SK-N-SH treated with all-trans-retinoic acid at 6 μM for 48 hours (cell line): ENCODE results near the gene ERC1.

Experiments
- ATAC-seq: fragments of 200-7000 bp; cut with Tn5 transposase; 3 replicates; pipeline ENCODE4 v1.9.1; 2020; ENCODE audit warnings: mild to moderate bottlenecking, moderate library complexity
- ARNTL ChIP-seq: fragments of 450-650 bp; formaldehyde crosslinking; IDR thresholded peaks from 2 replicates; pipeline ENCODE4 v1.5.0; 2020; ENCODE audit warnings: low read depth, mild to moderate bottlenecking, moderate library complexity, borderline replicate concordance
- CREB5 ChIP-seq: fragments of 250-450 bp; sonication (Bioruptor Pico); IDR thresholded peaks from 2 replicates; pipeline ENCODE4 v1.5.1; 2020; ENCODE audit warnings: low read depth, mild to moderate bottlenecking, moderate library complexity
- CSDC2 ChIP-seq: fragments of 250-450 bp; sonication (Bioruptor Pico); IDR thresholded peaks from 2 replicates; pipeline ENCODE4 v1.5.0; 2020; ENCODE audit warnings: mild to moderate bottlenecking, moderate library complexity
- CSRNP3 ChIP-seq: fragments of 250-450 bp; sonication (Bioruptor Pico); IDR thresholded peaks from 2 replicates; pipeline ENCODE4 v1.5.1; 2021; ENCODE audit warnings: mild to moderate bottlenecking, moderate library complexity
- GLIS3 ChIP-seq: fragments of 250-450 bp; sonication (Bioruptor Pico); IDR thresholded peaks from 2 replicates; pipeline ENCODE4 v1.5.0; 2020; ENCODE audit warnings: mild to moderate bottlenecking, moderate library complexity
- ISL1 ChIP-seq: fragments of 250-450 bp; sonication (Bioruptor Pico); IDR thresholded peaks from 2 replicates; pipeline ENCODE4 v2.1.2; 2022; ENCODE audit warnings: mild to moderate bottlenecking, moderate library complexity
- POU6F1 ChIP-seq: fragments of 250-450 bp; sonication (Bioruptor Pico); IDR thresholded peaks from 2 replicates; pipeline ENCODE4 v1.8.0; 2021; ENCODE audit warnings: low read depth, mild to moderate bottlenecking, moderate library complexity, borderline replicate concordance
- PPARA ChIP-seq: fragments of 250-450 bp; sonication (Bioruptor Pico); IDR thresholded peaks from 2 replicates; pipeline ENCODE4 v1.5.0; 2020; ENCODE audit warnings: mild to moderate bottlenecking, borderline replicate concordance
- RARB ChIP-seq: fragments of 250-450 bp; sonication (Bioruptor Pico); IDR thresholded peaks from 2 replicates; pipeline ENCODE4 v1.8.0; 2021; ENCODE audit warnings: mild to moderate bottlenecking, moderate library complexity
- SNAI2 ChIP-seq: fragments of 250-450 bp; sonication (Bioruptor Pico); IDR thresholded peaks from 2 replicates; pipeline ENCODE4 v1.5.0; 2020; ENCODE audit warnings: mild to moderate bottlenecking, moderate library complexity
- TCF4 ChIP-seq: fragments of 250-450 bp; sonication (Bioruptor Pico); IDR thresholded peaks from 2 replicates; pipeline ENCODE4 v1.8.0; 2021; ENCODE audit warnings: mild to moderate bottlenecking, moderate library complexity, borderline replicate concordance
- TOX ChIP-seq: fragments of 250-450 bp; sonication (Bioruptor Pico); IDR thresholded peaks from 2 replicates; pipeline ENCODE4 v1.8.0; 2021; ENCODE audit warnings: mild to moderate bottlenecking, moderate library complexity, borderline replicate concordance
- TSHZ2 ChIP-seq: fragments of 250-450 bp; sonication (Bioruptor Pico); IDR thresholded peaks from 2 replicates; pipeline ENCODE4 v1.5.0; 2020; ENCODE audit warnings: mild to moderate bottlenecking, moderate library complexity
- ZFP3 ChIP-seq: fragments of 250-450 bp; sonication (Bioruptor Pico); IDR thresholded peaks from 2 replicates; pipeline ENCODE4 v1.5.0; 2020; ENCODE audit warnings: mild to moderate bottlenecking, moderate library complexity
- ZFP30 ChIP-seq: fragments of 450-650 bp; formaldehyde crosslinking; IDR thresholded peaks from 2 replicates; pipeline ENCODE4 v1.5.0; 2022; ENCODE audit warnings: mild to moderate bottlenecking, moderate library complexity
- ZNF565 ChIP-seq: fragments of 450-650 bp; formaldehyde crosslinking; conservative IDR thresholded peaks from 2 replicates; pipeline ENCODE4 v1.5.0; 2020; ENCODE audit warnings: low read depth, mild to moderate bottlenecking, moderate library complexity
- ZNF70 ChIP-seq: fragments of 450-650 bp; formaldehyde crosslinking; IDR thresholded peaks from 2 replicates; pipeline ENCODE4 v1.5.0; 2020; ENCODE audit warnings: mild to moderate bottlenecking, moderate library complexity
- ZNF8 ChIP-seq: fragments of 450-650 bp; formaldehyde crosslinking; IDR thresholded peaks from 2 replicates; pipeline ENCODE4 v1.5.0; 2020; ENCODE audit warnings: mild to moderate bottlenecking, moderate library complexity

ERC1 gene

GRCh38 chr12:1525858-1526257 is 534.8 kb downstream of the ERC1 start (continued):
- no peak for TF ChIP-seq CSRNP3 (CRISPR knock-in tag)
- TF ChIP-seq PPARA (CRISPR knock-in tag) = no peak
- TF ChIP-seq ZNF565 (CRISPR knock-in tag) = no peak
- TF ChIP-seq RARB (CRISPR knock-in tag) = no peak
- TF ChIP-seq POU6F1 = no peak
- TF ChIP-seq ARNTL (CRISPR knock-in tag) = no peak
- TF ChIP-seq ZFP30 = no peak
- TF ChIP-seq SNAI2 (CRISPR knock-in tag) = no peak
- TF ChIP-seq ISL1 (CRISPR knock-in tag) = no peak
- no peak for TF ChIP-seq TOX (CRISPR knock-in tag)
- no peak for TF ChIP-seq TCF4

GRCh38 chr12:1527789-1528188 is 536.8 kb downstream of the ERC1 start:
- ATAC-seq = peak; percentile 67

More at GRCh38 chr12:1527789-1528188, 536.8 kb downstream of the ERC1 start:
- no peak for TF ChIP-seq ISL1 (CRISPR knock-in tag)
- no peak for TF ChIP-seq SNAI2 (CRISPR knock-in tag)
- no peak for TF ChIP-seq TCF4
- no peak for TF ChIP-seq ZNF565 (CRISPR knock-in tag)
- no peak for TF ChIP-seq CSRNP3 (CRISPR knock-in tag)
- no peak for TF ChIP-seq TSHZ2 (CRISPR knock-in tag)
- TF ChIP-seq ZNF8 (CRISPR knock-in tag) = no peak
- no peak for TF ChIP-seq CREB5 (CRISPR knock-in tag)
- TF ChIP-seq ZFP3 (CRISPR knock-in tag) = no peak
- no peak for TF ChIP-seq POU6F1
- no peak for TF ChIP-seq CSDC2
- TF ChIP-seq ARNTL (CRISPR knock-in tag) = no peak
- no peak for TF ChIP-seq GLIS3 (CRISPR knock-in tag)
- no peak for TF ChIP-seq ZFP30
- no peak for TF ChIP-seq ZNF70 (CRISPR knock-in tag)
